T-helper 1 cell (primary cell): ENCODE data around the gene CLEC18C.
"Not testable (repeated sequence)": the region's sequence is repeated elsewhere in the genome, so short reads cannot be mapped to it uniquely, and the experiment has no call there.

Experiments
- DNase-seq, 5 donors: peaks; one replicate each; pipeline ENCODE4 v3.0.0-alpha.2; 2012 to 2020

CLEC18C gene

DNA sequence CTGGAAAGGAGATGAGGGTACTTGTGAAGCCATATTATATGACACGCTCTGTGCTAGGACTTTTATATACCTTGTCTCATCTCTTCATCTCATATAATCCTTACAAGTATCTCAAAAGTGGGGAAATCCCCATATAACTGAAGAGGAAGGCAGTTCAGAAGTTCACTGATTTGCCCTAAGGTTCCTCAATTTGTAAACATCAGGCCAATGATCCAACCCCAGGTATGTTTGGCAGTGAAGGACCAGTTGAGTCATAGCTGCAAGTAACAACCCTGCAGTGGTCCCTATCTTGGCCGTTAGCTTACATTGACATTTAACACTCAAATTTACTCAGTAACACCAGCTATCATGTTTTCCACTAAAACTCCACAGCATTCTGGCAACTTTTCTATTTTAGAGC is 45.0 kb downstream of the CLEC18C start:
- DNase-seq = not testable (repeated sequence)

DNA sequence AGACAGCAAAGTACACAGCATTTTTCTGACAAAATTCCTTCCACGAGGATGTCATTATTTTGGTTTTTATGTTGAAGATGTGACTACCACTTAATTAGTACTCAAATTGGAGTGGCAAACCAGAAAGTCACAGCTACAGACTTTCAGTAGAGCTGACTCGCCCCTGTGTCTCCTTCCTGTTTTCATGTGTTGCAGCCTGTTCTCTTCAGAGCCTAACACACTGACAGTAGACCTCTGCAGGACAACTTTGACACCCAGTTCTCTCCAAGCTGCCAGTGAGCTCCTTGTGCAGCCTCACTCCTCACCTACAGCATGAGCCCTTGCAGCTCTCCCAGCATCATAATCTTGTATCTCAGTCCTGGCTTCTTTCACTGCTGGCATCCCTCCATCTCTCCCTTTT is 49.0 kb downstream of the CLEC18C start:
- DNase-seq = not testable (repeated sequence)

DNA sequence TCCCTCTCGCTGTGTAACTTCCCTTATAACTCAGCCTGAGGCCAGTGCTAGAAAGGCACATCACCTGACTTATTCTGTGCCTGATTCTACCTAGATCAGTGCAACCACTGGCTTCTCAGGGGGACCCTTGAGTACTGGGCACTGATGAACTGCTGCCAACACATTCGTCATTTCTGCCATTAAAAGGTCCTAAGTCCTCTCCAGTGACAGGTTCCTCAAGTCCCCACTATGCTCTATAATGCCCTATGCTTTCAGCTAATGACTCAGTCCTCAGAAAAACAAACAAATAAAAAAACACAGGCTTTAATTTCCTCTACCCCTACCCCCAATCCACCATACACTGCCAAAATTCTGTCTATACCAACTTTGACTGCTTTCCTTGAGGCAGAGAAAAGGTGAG is 49.6 kb downstream of the CLEC18C start:
- not testable (repeated sequence) for DNase-seq

DNA sequence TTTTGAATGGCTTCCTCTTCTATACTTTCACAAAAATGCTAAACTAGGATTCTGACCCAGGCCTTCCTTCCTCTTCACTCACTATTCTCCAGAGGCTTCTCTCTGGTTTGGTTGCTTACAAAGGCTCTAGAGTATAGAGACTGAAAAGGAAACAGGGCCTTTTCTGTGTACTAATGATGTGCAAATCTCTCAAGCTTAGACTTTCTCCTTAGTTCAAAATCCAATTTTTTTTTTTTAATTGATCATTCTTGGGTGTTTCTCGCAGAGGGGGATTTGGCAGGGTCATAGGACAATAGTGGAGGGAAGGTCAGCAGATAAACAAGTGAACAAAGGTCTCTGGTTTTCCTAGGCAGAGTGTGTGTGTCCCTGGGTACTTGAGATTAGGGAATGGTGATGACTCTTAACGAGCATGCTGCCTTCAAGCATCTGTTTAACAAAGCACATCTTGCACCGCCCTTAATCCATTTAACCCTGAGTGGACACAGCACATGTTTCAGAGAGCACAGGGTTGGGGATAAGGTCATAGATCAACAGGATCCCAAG is 50.5 kb downstream of the CLEC18C start:
- not testable (repeated sequence) for DNase-seq

DNA sequence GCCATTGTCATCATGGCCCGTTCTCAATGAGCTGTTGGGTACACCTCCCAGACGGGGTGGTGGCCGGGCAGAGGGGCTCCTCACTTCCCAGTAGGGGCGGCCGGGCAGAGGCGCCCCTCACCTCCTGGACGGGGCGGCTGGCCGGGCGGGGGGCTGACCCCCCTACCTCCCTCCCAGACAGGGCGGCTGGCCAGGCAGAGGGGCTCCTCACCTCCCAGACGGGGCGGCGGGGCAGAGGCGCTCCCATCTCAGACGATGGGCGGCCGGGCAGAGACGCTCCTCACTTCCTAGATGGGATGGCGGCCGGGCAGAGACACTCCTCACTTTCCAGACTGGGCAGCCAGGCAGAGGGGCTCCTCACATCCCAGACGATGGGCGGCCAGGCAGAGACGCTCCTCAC is 51.1 kb downstream of the CLEC18C start:
- DNase-seq = not testable (repeated sequence)

DNA sequence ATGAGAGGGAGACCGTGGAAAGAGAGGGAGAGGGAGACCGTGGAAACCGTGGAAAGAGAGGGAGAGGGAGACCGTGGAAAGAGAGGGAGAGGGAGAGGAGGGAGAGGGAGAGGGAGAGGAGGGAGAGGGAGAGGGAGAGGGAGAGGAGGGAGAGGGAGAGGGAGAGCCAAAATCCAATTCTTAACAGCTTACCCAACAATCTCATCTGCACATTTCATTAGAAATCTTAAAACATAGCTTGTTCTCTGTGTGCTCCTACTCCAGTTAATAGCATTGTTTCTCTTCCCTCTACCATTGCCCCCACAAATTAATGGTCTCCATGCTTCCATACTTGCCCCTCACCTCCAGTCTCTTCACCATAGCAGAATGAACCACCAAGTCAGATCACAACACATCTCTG is 51.8 kb downstream of the CLEC18C start:
- not testable (repeated sequence) for DNase-seq

DNA sequence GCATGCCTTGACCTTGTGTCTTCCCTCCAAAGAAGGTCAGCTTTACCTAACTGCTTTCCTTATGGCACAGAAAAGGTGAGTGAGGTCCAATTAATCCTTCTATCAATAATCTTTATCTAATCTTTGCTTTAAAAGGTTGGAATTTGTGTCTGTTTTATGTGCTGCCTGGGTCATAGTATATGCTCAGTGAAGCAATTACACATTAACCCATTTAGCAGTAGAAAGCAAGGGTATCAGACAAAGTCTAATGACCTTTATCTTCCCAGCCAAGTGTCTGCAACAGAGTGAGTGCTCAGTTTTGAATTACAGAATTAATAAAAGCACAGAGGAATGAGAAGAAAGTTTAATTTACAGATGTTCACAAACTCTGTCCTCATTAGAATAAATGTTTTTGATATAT is 52.4 kb downstream of the CLEC18C start:
- DNase-seq = not testable (repeated sequence)

DNA sequence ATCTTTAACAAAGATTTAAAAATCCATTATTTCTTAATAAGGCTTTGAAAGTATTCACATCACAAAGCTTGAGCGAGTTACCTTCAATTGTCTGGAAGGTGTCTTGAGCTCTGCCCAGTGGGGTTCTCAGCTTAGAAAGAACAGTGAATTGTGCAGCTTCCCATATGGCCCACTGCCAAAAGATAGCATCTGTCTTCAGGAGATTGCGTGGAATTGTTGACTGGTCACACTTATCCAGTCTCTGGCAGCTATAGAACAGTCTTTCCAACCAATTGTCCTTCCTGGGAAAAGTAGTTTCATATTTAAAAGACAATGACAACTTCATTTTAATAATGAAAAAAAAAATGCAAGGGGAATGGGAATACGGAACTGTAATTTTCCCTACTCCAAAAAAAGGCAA is 58.2 kb downstream of the CLEC18C start:
- DNase-seq = not testable (repeated sequence)
